Ovary (tissue), 10 donors: Measurements from ENCODE around the gene SMCP. TPM values are rescaled to one million over a fixed set of nuclear protein-coding genes. Genes with fewer than 3 reads are reported as not detected.

Experiments used
- DNase-seq, 5 donors: peaks; one replicate each; pipeline ENCODE4 v3.0.0-alpha.2; 2019 to 2020
- H3K27ac ChIP-seq, 2 donors: fragments of 200-600 bp; one replicate each; pipeline versions ENCODE4 v1.5.1 to v1.8.0; 2019 to 2022
- H3K27me3 ChIP-seq: fragments of 200-600 bp; one replicate; pipeline ENCODE4 v1.8.0; 2022
- H3K36me3 ChIP-seq: fragments of 200-600 bp; sonication (generic); one replicate; pipeline ENCODE4 v1.5.1; 2019
- H3K4me1 ChIP-seq: one replicate; pipeline ENCODE4 v1.8.1; 2013; ENCODE audit warnings: mild to moderate bottlenecking, moderate library complexity; ENCODE audit not compliant: insufficient read depth
- H3K4me3 ChIP-seq: fragments of 200-600 bp; sonication (generic); one replicate; pipeline ENCODE4 v1.5.1; 2017
- H3K9me3 ChIP-seq, 2 donors: fragments of 200-600 bp in 1 of 2; sonication (generic) in 1 of 2; one replicate each; pipeline versions ENCODE4 v1.5.1 to v1.8.1; 2013 to 2019; ENCODE audit warnings: mild to moderate bottlenecking in 1 of 2, moderate library complexity in 1 of 2
- CTCF ChIP-seq, 3 donors: fragments of 450-650 bp in 2 of 3; fragments of 200-600 bp in 1 of 3; IDR thresholded peaks; one replicate each; pipeline versions ENCODE4 v1.5.1 to v1.8.0; 2016 to 2022; ENCODE audit warnings: antibody characterized with exemption in 3 of 3, mild to moderate bottlenecking in 1 of 3
- EP300 ChIP-seq: sonication (generic); formaldehyde crosslinking; IDR thresholded peaks from one replicate; pipeline ENCODE4 v1.6.1; 2017; ENCODE audit warnings: antibody characterized with exemption
- POLR2A ChIP-seq: fragments of 450-650 bp; IDR thresholded peaks from one replicate; pipeline ENCODE4 v1.6.1; 2017; ENCODE audit warnings: antibody characterized with exemption, mild to moderate bottlenecking, moderate library complexity
- WGBS, 3 donors: extraction: QIAGEN DNeasy Blood & Tissue Kit in 1 of 3; methylation state at CpG; one replicate each; pipeline versions ENCODE4 v1.1.5 to v1.1.7; 2013 to 2017; 5-methylcytosine and 5-hydroxymethylcytosine counted together
- intact Hi-C, 4 donors: fragments of 100-400 bp; cut with DNase I; formaldehyde crosslinking; loops; one replicate each; pipeline versions ENCODE4 v1.11.0 to v1.15.1; 2022 to 2023
- long read RNA-seq, 3 donors: library from polyadenylated mRNA in 2 of 3; unstranded in 2 of 3; transcript quantifications; one replicate each; pipeline ENCODE4 v2.0.0 and lab custom pipeline, GENCODE V29; 2021 to 2026
- polyA plus RNA-seq, 2 donors: library from polyadenylated mRNA; stranded (reverse); fragments of 200-250 nt in 1 of 2; fragments of 350-450 nt in 1 of 2; fragmentation: Illumina TruSeq in 1 of 2; extraction: RNeasy Lipid Tissue Mini Kit (QIAGEN cat#74804) in 1 of 2; gene quantifications; one replicate each; pipeline ENCODE4 v1.2.3, GENCODE V29; 2013 to 2014
- total RNA-seq, 7 donors: library from RNA; depleted of rRNA in 2 of 7; stranded (reverse); fragments of >200 nt in 2 of 7; fragmentation: NEBNext Ultra II Directional in 3 of 7; extraction: Animal tissue kit (Norgen Biotek cat#: 25700) in 3 of 7; gene quantifications; one replicate each; pipeline versions ENCODE4 v1.1.0 to v1.2.4, GENCODE V29; 2016 to 2023
- donor health status: DM: no; HTN: no; CAD: no; lungs with moderate emphysema.
- donor health status: DM: no; HTN: no; CAD: no.
- donor health status: Bipolar disorder and iron deficiency.
- donor health status: DM: yes; HTN: yes; CAD: no.
- donor health status: DM: no; HTN: no; CAD: no.
- donor health status: DM: yes; HTN: yes; CAD: no.

Gene SMCP
- total RNA-seq (under 1 TPM in 1 of 7 donors, not detected in 6; 0.35 TPM), polyA plus RNA-seq (under 1 TPM in 1 of 2 donors, not detected in 1; 0.18 TPM)
- long read RNA-seq, donor 1, result 0 reads
- long read RNA-seq, donor 2, result 0 reads
- long read RNA-seq, donor 3, result 0 reads

GRCh38 chr1:152878042-152878441 is at the start of gene SMCP:
Gene SMCP, plus strand, starts transcription at chr1:152878322. Its CDS starts 6,101 bp downstream, at chr1:152884423.
- Histone ChIP-seq H3K9me3 (no peaks in the 10 kb centered on the region), H3K4me1 (peaks cover 1% of the 10 kb centered on the region), H3K27ac (no peak within 1 kb of the TSS), H3K27me3 (no peaks in the 10 kb centered on the region), H3K36me3 (no peaks in the 10 kb centered on the region), H3K4me3 (no peak within 1 kb of the TSS)
- intact Hi-C loops, result no loop called here
- WGBS, 3 donors, result 17 to 27% (median 22%) methylated on average over 1 of the region's 1 CpG
- no peak for TF ChIP-seq CTCF (IDR thresholded peaks at IDR 0.05)
- no peak for TF ChIP-seq EP300
- TF ChIP-seq POLR2A, result no peak
- DNase-seq, result no peak

- H3K27ac ChIP-seq, result no peak overlapping the region
- 29 to 46% (median 38%) methylated on average over 2 of the region's 2 CpGs for WGBS, 3 donors
- H3K27me3 ChIP-seq, result no peaks in the 10 kb centered on the region
- intact Hi-C loops, result no loop called here
- no peak for DNase-seq
- no peaks in the 10 kb centered on the region for H3K9me3 ChIP-seq
- TF ChIP-seq CTCF (IDR thresholded peaks at IDR 0.05) (no peak), EP300 (no peak), POLR2A (no peak)
- no peaks in the 10 kb centered on the region for H3K4me1 ChIP-seq
- H3K36me3 ChIP-seq, result no peaks in the 10 kb centered on the region
- no peak overlapping the region for H3K4me3 ChIP-seq
Observed at GRCh38 chr1:152836870-152837269, 41.3 kb upstream of the SMCP start.

- no peaks in the 10 kb centered on the region for H3K9me3 ChIP-seq
- no peaks in the 10 kb centered on the region for H3K36me3 ChIP-seq
- no peak for DNase-seq
- WGBS, 3 donors, result 87 to 92% (median 88%) methylated on average over 3 of the region's 3 CpGs
- no peaks in the 10 kb centered on the region for H3K4me1 ChIP-seq
- no peak for TF ChIP-seq CTCF (IDR thresholded peaks at IDR 0.05)
- no peak for TF ChIP-seq EP300
- no peak for TF ChIP-seq POLR2A
- H3K4me3 ChIP-seq, result no peak within 1 kb of the TSS
- no peaks in the 10 kb centered on the region for H3K27me3 ChIP-seq
- H3K27ac ChIP-seq, result no peak within 1 kb of the TSS
- intact Hi-C loops, result no loop called here
Observed at GRCh38 chr1:152842556-152842955, 35.6 kb upstream of the SMCP start, which contains the start of gene LCE6A. Gene LCE6A, plus strand, starts transcription at chr1:152842856. Its CDS starts 665 bp downstream, at chr1:152843521.

DNA sequence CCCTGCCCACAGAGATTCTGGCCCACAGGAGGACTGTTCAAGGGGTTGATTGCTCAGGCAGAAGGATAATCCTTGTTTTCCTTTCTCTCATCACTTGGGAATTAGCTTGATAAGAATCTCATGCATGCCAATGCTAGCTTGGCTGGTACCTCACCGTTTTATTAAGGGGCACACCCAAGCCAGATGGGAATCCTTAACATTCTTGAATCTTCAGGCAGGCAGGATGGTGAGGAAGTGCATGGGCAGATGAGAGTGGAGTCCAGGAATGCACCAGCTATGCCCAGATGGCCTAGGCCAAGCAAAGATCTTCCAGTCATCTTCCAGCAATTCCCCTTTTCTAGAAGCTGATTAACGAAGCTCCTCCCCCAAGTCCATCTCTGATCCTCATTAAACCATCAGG is 22.5 kb upstream of the SMCP start:
- H3K9me3 ChIP-seq, result no peaks in the 10 kb centered on the region
- no peak for DNase-seq
- no peak overlapping the region for H3K4me3 ChIP-seq
- H3K27me3 ChIP-seq, result no peaks in the 10 kb centered on the region
- no peak for TF ChIP-seq EP300
- TF ChIP-seq CTCF (IDR thresholded peaks at IDR 0.05), result no peak
- TF ChIP-seq POLR2A, result no peak
- 55 to 68% (median 58%) methylated on average over 2 of the region's 2 CpGs for WGBS, 3 donors
- intact Hi-C loops, result no loop called here
- no peaks in the 10 kb centered on the region for H3K36me3 ChIP-seq
- H3K4me1 ChIP-seq, result no peaks in the 10 kb centered on the region
- H3K27ac ChIP-seq, result no peak overlapping the region
